ENCODE results near the gene GPALPP1. TPM values are rescaled to one million over a fixed set of nuclear protein-coding genes. Genes with fewer than 3 reads are reported as not detected.

Gene GPALPP1
- polyA plus RNA-seq, 1 experiment, result 30.0 TPM

DNA sequence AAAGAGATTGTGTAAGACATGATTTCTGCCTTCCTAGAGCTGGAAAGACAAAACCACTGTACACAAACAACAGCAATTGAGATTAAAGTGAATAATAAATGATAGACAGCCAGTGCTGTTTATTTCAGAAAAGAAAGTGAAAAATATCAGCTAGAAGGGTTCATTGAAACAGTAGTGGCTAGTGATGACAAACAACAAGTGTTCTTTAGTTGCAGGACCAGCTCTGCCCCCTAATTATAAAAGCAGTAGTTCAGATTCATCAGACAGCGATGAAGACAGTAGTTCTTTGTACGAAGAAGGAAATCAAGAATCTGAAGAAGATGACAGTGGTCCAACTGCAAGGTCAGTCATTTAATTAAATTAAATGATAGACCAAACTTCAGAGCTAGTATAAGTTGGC, 14.8 kb downstream of the GPALPP1 start:
- ChIA-PET POLR2A (no interaction called here), CTCF (no interaction called here)

DNA sequence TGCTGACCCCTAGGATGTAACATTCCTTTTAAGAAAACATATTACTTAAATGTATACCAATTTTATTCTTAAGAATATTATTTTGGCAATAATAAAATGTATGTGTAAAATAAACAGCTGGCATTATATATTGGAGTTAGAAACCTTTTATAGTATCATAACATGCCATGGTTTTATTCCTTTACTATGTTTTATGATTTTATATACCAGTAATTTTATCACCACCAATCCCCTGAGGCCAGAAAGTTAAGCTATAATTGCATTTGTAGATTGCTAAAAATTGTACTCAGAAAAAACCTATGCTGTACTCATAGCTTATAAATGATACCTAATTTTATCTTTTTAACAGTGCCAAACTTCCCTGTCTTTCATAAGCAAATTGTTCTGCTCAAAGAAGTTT, 17.9 kb downstream of the GPALPP1 start:
- TF ChIP-seq, protein P1, sequence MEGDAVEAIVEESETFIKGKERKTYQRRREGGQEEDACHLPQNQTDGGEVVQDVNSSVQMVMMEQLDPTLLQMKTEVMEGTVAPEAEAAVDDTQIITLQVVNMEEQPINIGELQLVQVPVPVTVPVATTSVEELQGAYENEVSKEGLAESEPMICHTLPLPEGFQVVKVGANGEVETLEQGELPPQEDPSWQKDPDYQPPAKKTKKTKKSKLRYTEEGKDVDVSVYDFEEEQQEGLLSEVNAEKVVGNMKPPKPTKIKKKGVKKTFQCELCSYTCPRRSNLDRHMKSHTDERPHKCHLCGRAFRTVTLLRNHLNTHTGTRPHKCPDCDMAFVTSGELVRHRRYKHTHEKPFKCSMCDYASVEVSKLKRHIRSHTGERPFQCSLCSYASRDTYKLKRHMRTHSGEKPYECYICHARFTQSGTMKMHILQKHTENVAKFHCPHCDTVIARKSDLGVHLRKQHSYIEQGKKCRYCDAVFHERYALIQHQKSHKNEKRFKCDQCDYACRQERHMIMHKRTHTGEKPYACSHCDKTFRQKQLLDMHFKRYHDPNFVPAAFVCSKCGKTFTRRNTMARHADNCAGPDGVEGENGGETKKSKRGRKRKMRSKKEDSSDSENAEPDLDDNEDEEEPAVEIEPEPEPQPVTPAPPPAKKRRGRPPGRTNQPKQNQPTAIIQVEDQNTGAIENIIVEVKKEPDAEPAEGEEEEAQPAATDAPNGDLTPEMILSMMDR (IDR thresholded peaks at IDR 0.05; ENCODE audit: low read depth, low read length), result no peak
- DNase-seq (ENCODE audit: low read depth, low spot score), result no peak
- ChIA-PET POLR2A (no interaction called here), CTCF (no interaction called here)
- H3K9me3 ChIP-seq (ENCODE audit: control insufficient read depth, insufficient read depth, low read length), result no peaks in the 10 kb centered on the region
- no peak overlapping the region for H3K4me3 ChIP-seq (ENCODE audit: low read depth, low read length)
- no peak overlapping the region for H3K27ac ChIP-seq (ENCODE audit: low read depth, low read length)
- no peaks in the 10 kb centered on the region for H3K27me3 ChIP-seq (ENCODE audit: control insufficient read depth, insufficient read depth, low read length)

More for the DNA sequence above, 14.8 kb downstream of the GPALPP1 start:
- Histone ChIP-seq H3K9me3 (ENCODE audit: control insufficient read depth, insufficient read depth, low read length) (no peaks in the 10 kb centered on the region), H3K27ac (ENCODE audit: low read depth, low read length) (no peak overlapping the region), H3K27me3 (ENCODE audit: control insufficient read depth, insufficient read depth, low read length) (no peaks in the 10 kb centered on the region), H3K4me3 (ENCODE audit: low read depth, low read length) (no peak overlapping the region)
- DNase-seq (ENCODE audit: low read depth, low spot score), result no peak
- TF ChIP-seq, protein P1 (IDR thresholded peaks at IDR 0.05; ENCODE audit: low read depth, low read length), result no peak

DNA sequence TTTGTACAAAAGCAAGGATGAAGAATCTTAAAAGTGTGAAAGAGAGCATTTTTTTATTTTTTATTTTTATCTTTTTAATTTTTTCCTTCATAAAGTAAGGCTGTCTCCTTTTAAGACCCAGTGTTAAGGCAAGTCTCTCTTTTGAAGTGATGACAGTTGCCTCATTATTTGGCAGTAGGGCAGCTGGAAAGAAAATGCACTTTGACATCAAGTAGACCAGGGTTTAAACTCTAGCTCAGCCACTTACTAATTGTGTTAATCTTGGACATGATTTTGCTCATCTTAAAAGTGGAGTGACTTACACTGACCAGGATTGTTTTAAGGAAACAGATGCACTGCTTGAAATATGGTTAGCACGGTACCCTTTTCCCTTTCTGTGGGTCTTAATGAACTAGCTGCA, 18.5 kb downstream of the GPALPP1 start:
- TF ChIP-seq, protein P1 (IDR thresholded peaks at IDR 0.05; ENCODE audit: low read depth, low read length), result no peak
- H3K9me3 ChIP-seq (ENCODE audit: control insufficient read depth, insufficient read depth, low read length), result no peaks in the 10 kb centered on the region
- H3K4me3 ChIP-seq (ENCODE audit: low read depth, low read length), result no peak overlapping the region
- POLR2A ChIA-PET, result no interaction called here
- H3K27ac ChIP-seq (ENCODE audit: low read depth, low read length), result no peak overlapping the region
- H3K27me3 ChIP-seq (ENCODE audit: control insufficient read depth, insufficient read depth, low read length), result no peaks in the 10 kb centered on the region
- CTCF ChIA-PET, result no interaction called here
- no peak for DNase-seq (ENCODE audit: low read depth, low spot score)

DNA sequence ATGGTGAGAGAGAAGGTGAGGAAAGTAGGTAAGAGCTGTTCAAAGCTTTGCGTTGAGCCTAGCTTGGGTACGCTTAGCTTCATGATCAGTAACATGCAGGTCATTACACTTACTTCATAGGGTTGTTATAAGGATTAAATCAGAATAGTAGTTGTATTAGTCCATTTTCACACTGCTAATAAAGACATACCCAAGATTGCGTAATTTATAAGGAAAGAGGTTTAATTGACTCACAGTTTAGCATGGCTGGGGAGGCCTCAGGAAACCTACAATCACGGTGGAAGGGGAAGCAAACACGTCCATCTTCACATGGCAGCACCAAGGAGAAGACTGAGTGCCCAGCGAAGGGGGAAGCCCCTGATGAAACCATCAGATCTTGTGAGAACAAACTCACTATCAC, 21.9 kb downstream of the GPALPP1 start:
- Histone ChIP-seq H3K9me3 (ENCODE audit: control insufficient read depth, insufficient read depth, low read length) (no peaks in the 10 kb centered on the region), H3K27ac (ENCODE audit: low read depth, low read length) (no peak overlapping the region), H3K4me3 (ENCODE audit: low read depth, low read length) (no peak overlapping the region), H3K27me3 (ENCODE audit: control insufficient read depth, insufficient read depth, low read length) (no peaks in the 10 kb centered on the region)
- ChIA-PET CTCF (interaction anchor here (0.8 kb wide), 1 partner anchor 270 kb away, joined by 3 read pairs; no protein-coding TSS in a partner anchor), POLR2A (no interaction called here)
- TF ChIP-seq, protein P1 (IDR thresholded peaks at IDR 0.05; ENCODE audit: low read depth, low read length), result no peak
- no peak for DNase-seq (ENCODE audit: low read depth, low spot score)

DNA sequence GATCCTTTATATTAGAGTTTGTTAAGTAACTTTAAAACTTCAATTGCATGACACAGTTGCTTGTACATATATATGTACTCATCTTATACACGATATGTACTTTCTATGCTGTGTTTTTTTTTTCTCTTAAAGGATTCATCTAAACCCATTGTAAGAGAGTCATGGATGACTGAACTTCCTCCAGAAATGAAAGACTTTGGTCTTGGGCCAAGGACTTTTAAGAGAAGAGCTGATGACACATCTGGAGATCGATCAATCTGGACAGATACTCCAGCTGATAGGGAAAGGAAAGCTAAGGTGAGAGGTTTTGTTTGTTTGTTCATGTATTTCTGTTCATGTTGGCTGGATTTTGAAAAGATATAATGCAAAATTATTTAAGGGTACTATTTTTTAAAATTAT, 26.0 kb downstream of the GPALPP1 start:
- CTCF ChIA-PET, result no interaction called here
- POLR2A ChIA-PET, result no interaction called here
- no peak for DNase-seq (ENCODE audit: low read depth, low spot score)

More for the DNA sequence above, 26.0 kb downstream of the GPALPP1 start:
- Histone ChIP-seq H3K4me3 (ENCODE audit: low read depth, low read length) (no peak overlapping the region), H3K27me3 (ENCODE audit: control insufficient read depth, insufficient read depth, low read length) (no peaks in the 10 kb centered on the region), H3K9me3 (ENCODE audit: control insufficient read depth, insufficient read depth, low read length) (no peaks in the 10 kb centered on the region), H3K27ac (ENCODE audit: low read depth, low read length) (no peak overlapping the region)
- TF ChIP-seq, protein P1 (IDR thresholded peaks at IDR 0.05; ENCODE audit: low read depth, low read length), result no peak

All from AG04450 (cell line).